ENCODE data around the gene ALOXE3.

ALOXE3 gene

DNA sequence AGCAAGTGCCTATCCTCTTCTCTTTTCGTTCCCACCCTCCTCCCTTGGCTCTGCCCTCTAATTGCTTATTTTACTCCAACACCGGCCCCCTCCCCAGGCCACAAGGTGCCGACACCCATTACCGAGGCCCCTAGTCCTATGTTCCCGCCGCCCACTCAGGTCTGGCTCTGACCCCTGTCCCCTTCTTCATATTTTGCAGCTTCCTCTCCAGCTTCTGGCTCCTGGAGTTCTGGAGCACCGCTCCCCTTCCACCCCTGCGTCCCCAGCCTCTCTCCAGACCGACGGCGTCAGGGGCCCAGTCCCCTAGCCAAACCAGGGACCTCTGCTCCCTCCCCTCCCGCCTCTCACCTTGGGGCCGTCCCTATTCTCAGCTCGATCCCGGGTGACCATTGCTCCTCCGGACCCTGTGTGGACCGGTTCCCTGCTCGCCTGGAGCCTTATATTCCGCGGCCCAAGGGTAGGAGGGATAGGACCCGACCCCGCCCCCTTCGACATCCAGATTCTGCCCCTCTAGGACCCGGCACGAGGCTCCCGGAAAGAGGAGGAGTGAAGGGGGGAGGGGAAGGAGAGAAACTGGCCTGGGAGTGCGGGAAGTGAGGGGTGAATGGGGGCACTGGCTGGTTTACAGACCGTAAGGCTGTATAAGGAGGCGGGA lies 5.5 kb upstream of the ALOXE3 start, which contains the start of gene HES7:
HES7 (minus strand) TSS at position 412 of the 655 bp plus-strand sequence; CDS start at position 390, 22 bp downstream.
- TF ChIP-seq, protein P1, sequence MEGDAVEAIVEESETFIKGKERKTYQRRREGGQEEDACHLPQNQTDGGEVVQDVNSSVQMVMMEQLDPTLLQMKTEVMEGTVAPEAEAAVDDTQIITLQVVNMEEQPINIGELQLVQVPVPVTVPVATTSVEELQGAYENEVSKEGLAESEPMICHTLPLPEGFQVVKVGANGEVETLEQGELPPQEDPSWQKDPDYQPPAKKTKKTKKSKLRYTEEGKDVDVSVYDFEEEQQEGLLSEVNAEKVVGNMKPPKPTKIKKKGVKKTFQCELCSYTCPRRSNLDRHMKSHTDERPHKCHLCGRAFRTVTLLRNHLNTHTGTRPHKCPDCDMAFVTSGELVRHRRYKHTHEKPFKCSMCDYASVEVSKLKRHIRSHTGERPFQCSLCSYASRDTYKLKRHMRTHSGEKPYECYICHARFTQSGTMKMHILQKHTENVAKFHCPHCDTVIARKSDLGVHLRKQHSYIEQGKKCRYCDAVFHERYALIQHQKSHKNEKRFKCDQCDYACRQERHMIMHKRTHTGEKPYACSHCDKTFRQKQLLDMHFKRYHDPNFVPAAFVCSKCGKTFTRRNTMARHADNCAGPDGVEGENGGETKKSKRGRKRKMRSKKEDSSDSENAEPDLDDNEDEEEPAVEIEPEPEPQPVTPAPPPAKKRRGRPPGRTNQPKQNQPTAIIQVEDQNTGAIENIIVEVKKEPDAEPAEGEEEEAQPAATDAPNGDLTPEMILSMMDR (conservative IDR thresholded peaks at IDR 0.05; ENCODE audit: low read depth, low read length): no peak
- H3K4me3 ChIP-seq (ENCODE audit: low read depth, low read length): peak within 1 kb of the TSS; percentile 58
- DNase-seq (ENCODE audit: low read depth): no peak

DNA sequence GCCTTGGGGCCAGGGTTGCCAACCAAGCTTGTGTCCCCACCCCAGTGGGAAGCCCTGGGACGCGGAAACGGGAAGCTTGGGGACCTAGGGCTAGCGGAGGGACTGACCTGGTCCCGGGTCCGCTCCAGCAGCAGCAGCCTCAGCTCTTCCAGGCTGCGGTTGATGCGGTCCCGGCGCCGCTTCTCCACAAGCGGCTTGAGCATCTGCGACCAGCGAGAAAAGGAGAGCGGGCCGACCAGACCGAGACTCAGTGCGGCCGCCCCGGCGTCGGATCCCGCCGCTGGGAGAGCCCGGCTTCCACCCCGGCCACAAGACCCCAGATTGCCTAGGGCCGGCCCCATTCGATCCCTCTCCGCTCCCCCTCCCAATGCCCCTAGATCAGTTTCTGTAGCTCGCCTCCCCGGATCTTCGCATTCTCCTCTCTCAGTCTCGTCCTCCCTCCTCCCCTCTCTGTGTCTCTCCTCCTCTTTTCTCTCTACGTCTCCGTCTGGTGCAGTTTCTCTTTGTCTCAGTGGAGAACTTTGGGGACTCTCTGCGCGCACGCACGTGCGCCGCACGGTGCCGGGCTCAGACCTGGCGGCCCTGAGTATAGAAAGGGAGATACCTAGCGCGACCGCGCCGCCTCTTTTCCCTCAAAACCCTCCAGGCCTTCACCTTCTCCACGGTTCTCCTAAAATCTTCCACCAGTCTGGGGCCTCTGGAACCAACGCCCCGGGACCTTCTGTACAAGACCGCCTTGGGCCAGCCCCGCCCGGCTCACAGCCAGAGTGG lies 4.8 kb upstream of the ALOXE3 start:
- peak overlapping the region; percentile 58 for H3K4me3 ChIP-seq (ENCODE audit: low read depth, low read length)
- TF ChIP-seq, protein P1 (conservative IDR thresholded peaks at IDR 0.05; ENCODE audit: low read depth, low read length): no peak
- DNase-seq (ENCODE audit: low read depth): no peak

DNA sequence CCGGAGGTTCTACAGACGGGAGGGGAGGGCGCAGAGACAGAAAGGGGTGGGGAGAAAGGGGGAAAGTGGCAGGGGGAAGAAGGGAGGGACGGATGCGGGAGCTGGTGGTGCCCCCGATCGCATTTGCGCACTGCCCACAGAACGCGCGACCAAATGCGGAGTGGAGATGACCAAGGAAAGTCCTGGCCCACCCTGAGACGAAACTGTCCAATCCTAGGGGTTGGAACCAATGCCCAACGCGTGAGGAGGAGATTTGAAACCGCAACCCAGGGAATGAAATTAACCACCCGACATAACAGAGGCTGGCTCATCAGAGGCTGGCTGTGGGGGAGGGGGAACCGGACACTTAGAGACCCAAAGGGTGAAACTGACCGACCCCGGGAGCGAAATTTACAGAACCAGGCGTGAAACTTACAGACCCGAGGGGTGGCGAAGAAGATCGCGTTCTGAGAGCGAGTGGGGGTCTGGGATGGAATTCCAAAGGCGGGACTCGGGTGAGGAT lies 4.2 kb upstream of the ALOXE3 start:
- TF ChIP-seq, protein P1 (conservative IDR thresholded peaks at IDR 0.05; ENCODE audit: low read depth, low read length): no peak
- peak; percentile 31 for DNase-seq (ENCODE audit: low read depth)
- H3K4me3 ChIP-seq (ENCODE audit: low read depth, low read length): peak overlapping the region; percentile 58

DNA sequence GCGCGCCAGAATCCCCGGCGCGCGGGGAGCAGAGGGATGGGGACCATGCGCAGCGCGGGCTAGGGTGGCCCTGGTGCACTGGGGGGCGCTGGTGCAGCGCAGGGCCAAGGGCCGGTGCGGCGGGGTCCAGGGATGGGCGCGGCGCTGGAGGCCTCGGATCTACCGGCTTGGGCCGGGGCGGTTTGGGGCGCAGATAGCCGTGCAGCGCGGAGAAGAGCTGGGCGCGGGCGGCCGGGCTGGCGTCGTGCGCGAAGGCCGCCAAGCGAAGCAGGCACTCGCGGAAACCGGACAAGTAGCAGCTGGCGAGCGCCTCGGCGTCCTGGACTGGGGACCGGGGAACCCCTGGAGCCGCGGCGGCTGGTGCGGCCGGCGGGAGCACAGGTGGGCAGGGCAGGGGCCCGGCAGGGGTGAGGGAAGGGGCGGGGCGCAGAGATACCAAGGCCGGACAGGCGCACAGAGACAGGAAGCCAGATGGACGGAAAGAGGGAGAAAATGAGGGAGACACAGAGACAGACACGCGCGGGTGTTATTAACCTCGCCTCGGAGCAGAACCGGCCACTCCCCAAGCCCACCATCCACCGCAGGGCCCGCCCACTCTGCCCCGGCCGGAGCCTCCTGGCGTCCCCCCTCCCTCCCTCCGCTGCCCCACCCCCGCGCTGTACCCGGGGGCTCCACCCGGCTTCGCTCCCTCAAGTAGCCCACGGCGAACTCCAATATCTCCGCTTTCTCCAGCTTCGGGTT lies 3.5 kb upstream of the ALOXE3 start:
- peak; percentile 52 for DNase-seq (ENCODE audit: low read depth)
- peak overlapping the region; percentile 58 for H3K4me3 ChIP-seq (ENCODE audit: low read depth, low read length)
- TF ChIP-seq, protein P1 (conservative IDR thresholded peaks at IDR 0.05; ENCODE audit: low read depth, low read length): peak; percentile 27

DNA sequence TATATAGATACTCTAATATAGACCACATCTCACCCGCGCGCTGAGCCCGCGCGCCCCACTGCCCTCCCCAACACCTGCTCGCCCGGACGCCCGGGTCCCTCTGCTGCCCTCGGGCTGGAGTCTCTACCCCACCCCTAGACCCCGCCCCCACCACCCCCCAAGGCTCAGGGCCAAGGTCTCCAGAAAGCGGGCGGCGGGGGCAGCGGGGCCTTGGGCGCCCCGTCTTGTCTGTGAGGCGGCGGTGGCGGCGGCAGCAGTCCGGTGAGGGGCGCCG lies 3.0 kb upstream of the ALOXE3 start:
- DNase-seq (ENCODE audit: low read depth): no peak
- TF ChIP-seq, protein P1 (conservative IDR thresholded peaks at IDR 0.05; ENCODE audit: low read depth, low read length): no peak
- H3K4me3 ChIP-seq (ENCODE audit: low read depth, low read length): peak overlapping the region; percentile 58

DNA sequence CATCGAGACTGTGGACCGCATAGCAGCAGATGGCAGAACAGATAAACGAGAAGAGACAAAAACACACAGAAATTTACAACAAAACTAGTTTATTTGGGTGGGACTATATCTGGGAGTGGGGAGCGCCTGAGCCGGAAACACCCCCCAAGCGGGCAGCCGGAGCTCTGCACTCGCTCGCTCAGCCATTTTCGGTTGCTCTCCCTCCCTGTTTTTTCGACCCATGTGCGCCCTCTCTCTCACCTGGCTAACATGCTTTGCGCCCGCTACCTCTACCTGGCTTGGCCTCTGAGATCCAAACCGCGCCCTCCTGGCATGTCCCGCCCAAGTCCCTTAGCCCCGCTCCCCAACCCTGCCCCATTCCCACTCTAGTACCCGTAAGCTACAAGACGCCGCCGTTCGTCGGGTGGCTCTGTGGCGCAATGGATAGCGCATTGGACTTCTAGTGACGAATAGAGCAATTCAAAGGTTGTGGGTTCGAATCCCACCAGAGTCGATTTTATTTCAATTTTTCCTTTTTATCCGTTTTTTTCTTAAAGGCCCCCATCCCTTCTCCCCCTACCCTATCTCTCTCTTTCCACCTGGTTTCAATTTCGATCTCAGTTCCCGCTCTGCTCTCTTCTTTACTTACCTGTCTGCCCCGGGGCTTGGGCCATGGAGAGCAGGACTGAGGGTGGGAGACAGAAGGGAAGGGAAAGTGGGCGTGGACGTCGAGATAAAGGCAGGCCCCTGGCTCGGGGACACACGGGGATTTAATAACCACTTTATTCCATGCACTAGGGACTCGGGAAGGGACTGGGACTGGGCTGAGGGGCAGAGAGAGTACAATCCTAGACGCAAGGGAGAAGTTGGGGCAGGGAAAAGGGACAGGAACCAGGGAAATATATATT lies 2.4 kb upstream of the ALOXE3 start:
- DNase-seq (ENCODE audit: low read depth): peak; percentile 72
- TF ChIP-seq, protein P1 (conservative IDR thresholded peaks at IDR 0.05; ENCODE audit: low read depth, low read length): peak; percentile 43
- H3K4me3 ChIP-seq (ENCODE audit: low read depth, low read length): peak overlapping the region; percentile 58
